ENCODE data around the gene EFCAB8.

The EFCAB8 gene

GRCh38 chr20:32908334-32909292, 49.9 kb downstream of the EFCAB8 start:
- no peak for DNase-seq (ENCODE audit: low read depth in 1 of 2, low spot score in 1 of 2)

GRCh38 chr20:32909451-32909850, 50.7 kb downstream of the EFCAB8 start:
- DNase-seq (ENCODE audit: low read depth in 1 of 2, low spot score in 1 of 2): no peak

- no peak for DNase-seq (ENCODE audit: low read depth in 1 of 2, low spot score in 1 of 2)
Observed at GRCh38 chr20:32909896-32910571, 51.3 kb downstream of the EFCAB8 start.

GRCh38 chr20:32911355-32911754, 52.6 kb downstream of the EFCAB8 start:
- no peak for DNase-seq (ENCODE audit: low read depth in 1 of 2, low spot score in 1 of 2)

GRCh38 chr20:32912688-32913087, 54.0 kb downstream of the EFCAB8 start:
- DNase-seq (ENCODE audit: low read depth in 1 of 2, low spot score in 1 of 2): no peak

GRCh38 chr20:32914031-32914430, 55.3 kb downstream of the EFCAB8 start:
- DNase-seq (ENCODE audit: low read depth in 1 of 2, low spot score in 1 of 2): no peak

- no peak for DNase-seq (ENCODE audit: low read depth in 1 of 2, low spot score in 1 of 2)
Observed at GRCh38 chr20:32917191-32917950, 58.6 kb downstream of the EFCAB8 start.

GRCh38 chr20:32918296-32918695, 59.6 kb downstream of the EFCAB8 start:
- DNase-seq (ENCODE audit: low read depth in 1 of 2, low spot score in 1 of 2): no peak

GRCh38 chr20:32918751-32919150, 60.0 kb downstream of the EFCAB8 start:
- no peak for DNase-seq (ENCODE audit: low read depth in 1 of 2, low spot score in 1 of 2)

- no peak for DNase-seq (ENCODE audit: low read depth in 1 of 2, low spot score in 1 of 2)
Observed at GRCh38 chr20:32920066-32920465, 61.3 kb downstream of the EFCAB8 start.

- no peak for DNase-seq (ENCODE audit: low read depth in 1 of 2, low spot score in 1 of 2)
Observed at GRCh38 chr20:32920530-32921298, 62.0 kb downstream of the EFCAB8 start.

GRCh38 chr20:32922466-32922865, 63.7 kb downstream of the EFCAB8 start:
- DNase-seq (ENCODE audit: low read depth in 1 of 2, low spot score in 1 of 2): no peak

GRCh38 chr20:32924781-32925180, 66.1 kb downstream of the EFCAB8 start:
- DNase-seq (ENCODE audit: low read depth in 1 of 2, low spot score in 1 of 2): no peak

- DNase-seq (ENCODE audit: low read depth in 1 of 2, low spot score in 1 of 2): no peak
Observed at GRCh38 chr20:32925481-32926196, 66.9 kb downstream of the EFCAB8 start.

- DNase-seq (ENCODE audit: low read depth in 1 of 2, low spot score in 1 of 2): no peak
Observed at GRCh38 chr20:32929162-32929561, 70.4 kb downstream of the EFCAB8 start.

GRCh38 chr20:32930181-32930580, 71.5 kb downstream of the EFCAB8 start:
- DNase-seq (ENCODE audit: low read depth in 1 of 2, low spot score in 1 of 2): no peak

- no peak for DNase-seq (ENCODE audit: low read depth in 1 of 2, low spot score in 1 of 2)
Observed at GRCh38 chr20:32930701-32931100, 72.0 kb downstream of the EFCAB8 start.

- DNase-seq (ENCODE audit: low read depth in 1 of 2, low spot score in 1 of 2): no peak
Observed at GRCh38 chr20:32934580-32934979, 75.9 kb downstream of the EFCAB8 start.

GRCh38 chr20:32941155-32941885, 82.6 kb downstream of the EFCAB8 start:
- no peak for DNase-seq (ENCODE audit: low read depth in 1 of 2, low spot score in 1 of 2)

Measured in activated T-helper 1 cell treated with anti-CD3 and anti-CD28 coated beads, Interleukin-2, amount 50 U/mL, for 16 hours (primary cell).